ENCODE measurements around the gene PRKCE.

PRKCE gene

GRCh38 chr2:46236006-46236875, 584.8 kb downstream of the PRKCE start:
- no peak overlapping the region for H3K4me3 ChIP-seq (ENCODE audit: low read length)
- TF ChIP-seq CTCF (conservative IDR thresholded peaks at IDR 0.05; ENCODE audit: low read depth, low read length) = no peak
- no peak for DNase-seq (ENCODE audit: low read depth)

GRCh38 chr2:46236876-46237859, 585.7 kb downstream of the PRKCE start:
- H3K4me3 ChIP-seq (ENCODE audit: low read length) = no peak overlapping the region
- TF ChIP-seq CTCF (conservative IDR thresholded peaks at IDR 0.05; ENCODE audit: low read depth, low read length) = no peak
- DNase-seq (ENCODE audit: low read depth) = no peak
